Thoracic aorta (tissue), 2 donors: Measurements from ENCODE around the gene BACH2. TPM values are rescaled to one million over a fixed set of nuclear protein-coding genes. Genes with fewer than 3 reads are reported as not detected.

Source experiments
- ATAC-seq: fragments of 150-250 bp; one replicate; pipeline ENCODE4 v1.8.0; 2017; ENCODE audit warnings: low read depth; ENCODE audit not compliant: insufficient number of reproducible peaks, low FRiP score
- DNase-seq: peaks from one replicate; pipeline ENCODE4 v3.0.0-alpha.2; 2020; ENCODE audit warnings: low spot score
- H3K27ac ChIP-seq, 2 donors: fragments of 200-600 bp; sonication (generic); 1 replicate in 1 of 2; 2 replicates in 1 of 2; pipeline ENCODE4 v1.5.1; 2016; ENCODE audit warnings: mild to moderate bottlenecking in 2 of 2, moderate library complexity in 2 of 2
- H3K27me3 ChIP-seq: fragments of 200-600 bp; sonication (generic); replicated peaks from 2 replicates; pipeline ENCODE4 v1.6.0; 2016; ENCODE audit warnings: mild to moderate bottlenecking; ENCODE audit not compliant: insufficient read depth
- H3K36me3 ChIP-seq: fragments of 200-600 bp; sonication (generic); one replicate; pipeline ENCODE4 v1.5.1; 2016
- H3K4me1 ChIP-seq, 2 donors: fragments of 200-600 bp; sonication (generic); 1 replicate in 1 of 2; 2 replicates in 1 of 2; pipeline versions ENCODE4 v1.5.1 to v1.6.0; 2016; ENCODE audit warnings: low read depth in 2 of 2, mild to moderate bottlenecking in 1 of 2; ENCODE audit not compliant: control insufficient read depth in 1 of 2
- H3K4me3 ChIP-seq: fragments of 200-600 bp; sonication (generic); 2 replicates; pipeline ENCODE4 v1.5.1; 2016; ENCODE audit warnings: mild to moderate bottlenecking
- H3K9me3 ChIP-seq: fragments of 200-600 bp; sonication (generic); 2 replicates; pipeline ENCODE4 v1.5.1; 2016
- total RNA-seq, 2 donors: library from RNA; depleted of rRNA; stranded (reverse); fragments of >200 nt; gene quantifications; one replicate each; pipeline versions ENCODE4 v1.1.0 to v1.2.3, GENCODE V29; 2016
- TF ChIP-seq, protein P1 (sequence below): fragments of 200-600 bp; sonication (generic); IDR thresholded peaks from one replicate; pipeline ENCODE4 v1.5.1; 2019; ENCODE audit warnings: antibody characterized with exemption

BACH2 gene
- total RNA-seq, 2 donors from 2014 or later, result 6.1 to 17.8 TPM

GRCh38 chr6:89944181-89944755 is 352.4 kb downstream of the BACH2 start:
- Histone ChIP-seq H3K4me1 (peaks cover 5 to 23% of the 10 kb centered on the region in 2 donors), H3K27me3 (no peaks in the 10 kb centered on the region), H3K9me3 (no peaks in the 10 kb centered on the region), H3K27ac (no peak overlapping the region), H3K4me3 (no peak overlapping the region), H3K36me3 (no peaks in the 10 kb centered on the region)
- ATAC-seq, result no peak
- TF ChIP-seq, protein P1, sequence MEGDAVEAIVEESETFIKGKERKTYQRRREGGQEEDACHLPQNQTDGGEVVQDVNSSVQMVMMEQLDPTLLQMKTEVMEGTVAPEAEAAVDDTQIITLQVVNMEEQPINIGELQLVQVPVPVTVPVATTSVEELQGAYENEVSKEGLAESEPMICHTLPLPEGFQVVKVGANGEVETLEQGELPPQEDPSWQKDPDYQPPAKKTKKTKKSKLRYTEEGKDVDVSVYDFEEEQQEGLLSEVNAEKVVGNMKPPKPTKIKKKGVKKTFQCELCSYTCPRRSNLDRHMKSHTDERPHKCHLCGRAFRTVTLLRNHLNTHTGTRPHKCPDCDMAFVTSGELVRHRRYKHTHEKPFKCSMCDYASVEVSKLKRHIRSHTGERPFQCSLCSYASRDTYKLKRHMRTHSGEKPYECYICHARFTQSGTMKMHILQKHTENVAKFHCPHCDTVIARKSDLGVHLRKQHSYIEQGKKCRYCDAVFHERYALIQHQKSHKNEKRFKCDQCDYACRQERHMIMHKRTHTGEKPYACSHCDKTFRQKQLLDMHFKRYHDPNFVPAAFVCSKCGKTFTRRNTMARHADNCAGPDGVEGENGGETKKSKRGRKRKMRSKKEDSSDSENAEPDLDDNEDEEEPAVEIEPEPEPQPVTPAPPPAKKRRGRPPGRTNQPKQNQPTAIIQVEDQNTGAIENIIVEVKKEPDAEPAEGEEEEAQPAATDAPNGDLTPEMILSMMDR, result no peak
- DNase-seq, result no peak

GRCh38 chr6:89942601-89943000 is 354.0 kb downstream of the BACH2 start:
- Histone ChIP-seq H3K36me3 (no peaks in the 10 kb centered on the region), H3K4me3 (no peak overlapping the region), H3K27ac (no peak overlapping the region), H3K9me3 (no peaks in the 10 kb centered on the region), H3K27me3 (no peaks in the 10 kb centered on the region), H3K4me1 (peaks cover 5 to 23% of the 10 kb centered on the region in 2 donors)
- no peak for ATAC-seq
- TF ChIP-seq, protein P1, result no peak
- no peak for DNase-seq

DNA sequence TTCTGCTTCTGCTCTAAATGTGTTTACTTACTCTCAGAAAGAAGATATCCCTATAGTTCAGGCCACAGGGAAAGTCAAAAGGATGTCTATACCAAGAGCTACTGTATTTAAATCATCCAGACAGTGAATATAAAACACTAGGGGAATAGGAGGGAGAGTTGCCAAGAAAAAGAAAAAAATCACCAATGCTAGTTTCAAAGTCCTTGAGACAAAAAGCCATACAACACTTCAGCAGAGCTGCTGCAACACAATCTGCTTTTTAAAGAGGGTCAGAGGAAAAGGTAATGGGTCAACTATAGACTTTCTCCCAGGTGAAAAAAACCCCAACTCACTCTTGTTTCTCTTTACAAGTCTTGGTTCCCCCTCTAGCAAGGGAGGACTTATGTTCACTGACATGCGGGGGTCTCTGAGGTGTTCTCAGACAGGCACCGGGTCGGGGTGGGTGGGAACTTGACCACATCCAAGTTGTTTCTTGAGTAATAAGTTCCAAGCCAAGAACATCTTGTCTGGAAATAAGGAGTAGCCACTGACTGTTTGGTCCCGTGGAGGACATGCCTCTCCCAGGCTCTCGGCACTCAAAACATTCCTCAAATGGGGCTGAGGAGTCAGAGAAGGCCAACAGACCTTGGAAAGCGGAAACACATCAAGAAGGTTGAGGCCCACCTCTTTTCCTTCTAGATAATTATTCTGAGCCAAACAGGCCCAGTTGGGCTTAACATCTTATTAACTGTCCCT is 354.7 kb downstream of the BACH2 start:
- Histone ChIP-seq H3K27ac (peak overlapping the region in 1 of 2 donors; percentile 8), H3K36me3 (peaks cover 2% of the 10 kb centered on the region), H3K4me1 (peaks cover 5 to 23% of the 10 kb centered on the region in 2 donors), H3K4me3 (no peak overlapping the region), H3K27me3 (no peaks in the 10 kb centered on the region), H3K9me3 (no peaks in the 10 kb centered on the region)
- TF ChIP-seq, protein P1, result no peak
- ATAC-seq (no peak), DNase-seq (no peak)

- no peak for ATAC-seq
- no peak for DNase-seq
- TF ChIP-seq, protein P1, result no peak
- Histone ChIP-seq H3K27me3 (no peaks in the 10 kb centered on the region), H3K9me3 (no peaks in the 10 kb centered on the region), H3K36me3 (peaks cover 2% of the 10 kb centered on the region), H3K4me1 (peaks cover 5 to 23% of the 10 kb centered on the region in 2 donors), H3K4me3 (peak overlapping the region; percentile 1), H3K27ac (peak overlapping the region in 1 of 2 donors; percentile 8)
Observed at GRCh38 chr6:89941031-89941762, 355.4 kb downstream of the BACH2 start.
